A549 (cell line): ENCODE measurements around the gene PMIS2. TPM values are rescaled to one million over a fixed set of nuclear protein-coding genes. Genes with fewer than 3 reads are reported as not detected.

Experiments
- ATAC-seq, 2 experiments: fragments of 200-7000 bp in 1 of 2; fragments of >200 bp in 1 of 2; cut with Nextera tagmentation in 1 of 2; cut with Tn5 transposase in 1 of 2; 3 replicates each; pipeline versions ENCODE4 v1.8.0 to v1.9.1; 2018 to 2020; ENCODE audit warnings: mild to moderate bottlenecking in 1 of 2, moderate library complexity in 1 of 2
- CTCF ChIA-PET: fragments of 300-600 bp; sonication (Branson Sonifier 250); formaldehyde crosslinking; extraction: SDS; loops from one replicate; lab custom pipeline; 2021; ENCODE audit warnings: antibody characterized with exemption, inconsistent platforms; lab: Yijun Ruan, JAX
- POLR2A ChIA-PET: fragments of 350-600 bp; formaldehyde crosslinking; extraction: SDS; loops from one replicate; lab custom pipeline; 2021; ENCODE audit warnings: antibody characterized with exemption, inconsistent platforms; lab: Yijun Ruan, JAX
- DNase-seq, 2 experiments: peaks; one replicate each; pipeline versions ENCODE4 v3.0.0 to v3.0.0-alpha.2; 2011 to 2016; ENCODE audit warnings: low read depth in 1 of 2, low spot score in 1 of 2
- FAIRE-seq: peaks from 2 replicates; lab custom pipeline; 2011; peaks lifted over from hg19 to GRCh38; lab: Jason Lieb, UNC
- H3K27ac ChIP-seq, 2 experiments: fragments of >200 bp; sonication (Bioruptor Twin); formaldehyde crosslinking; 3 replicates each; pipeline ENCODE4 v1.5.1; 2016 to 2017
- H3K4me1 ChIP-seq: fragments of >200 bp; sonication (Bioruptor Twin); formaldehyde crosslinking; 3 replicates; pipeline ENCODE4 v1.6.1; 2016
- H3K4me2 ChIP-seq: fragments of >200 bp; sonication (Bioruptor Twin); formaldehyde crosslinking; 3 replicates; pipeline ENCODE4 v1.6.1; 2016
- H3K4me3 ChIP-seq: fragments of >200 bp; sonication (Bioruptor Twin); formaldehyde crosslinking; 3 replicates; pipeline ENCODE4 v1.5.1; 2016
- H3K9me3 ChIP-seq: fragments of >200 bp; sonication (Bioruptor Twin); formaldehyde crosslinking; 3 replicates; pipeline ENCODE4 v1.6.1; 2016
- ATOH8 ChIP-seq: fragments of 250-450 bp; sonication (Bioruptor Pico); IDR thresholded peaks from 2 replicates; pipeline ENCODE4 v1.5.0; 2020; ENCODE audit warnings: low read depth, mild to moderate bottlenecking, moderate library complexity
- BHLHE40 ChIP-seq: IDR thresholded peaks from 2 replicates; pipeline ENCODE4 v1.6.1; 2012; ENCODE audit warnings: low read depth, low read length, inconsistent platforms
- CBX8 ChIP-seq: fragments of 200-600 bp; sonication (generic); IDR thresholded peaks from 2 replicates; pipeline ENCODE4 v1.6.1; 2016
- CHD2 ChIP-seq: fragments of 150-350 bp; IDR thresholded peaks from 2 replicates; pipeline ENCODE4 v1.6.1; 2014; ENCODE audit warnings: low read length; ENCODE audit not compliant: partially characterized antibody
- CTCF ChIP-seq: fragments of >200 bp; sonication (Bioruptor Twin); formaldehyde crosslinking; IDR thresholded peaks from 3 replicates; pipeline ENCODE4 v1.5.1; 2016
- E2F6 ChIP-seq: IDR thresholded peaks from 2 replicates; pipeline ENCODE4 v1.6.1; 2012; ENCODE audit warnings: low read depth, borderline replicate concordance
- EHMT2 ChIP-seq: fragments of 200-600 bp; sonication (generic); IDR thresholded peaks from 2 replicates; pipeline ENCODE4 v1.6.1; 2016; ENCODE audit warnings: antibody characterized with exemption, low read depth, mild to moderate bottlenecking, moderate library complexity
- HOXA7 ChIP-seq: fragments of 250-450 bp; sonication (Bioruptor Pico); IDR thresholded peaks from 2 replicates; pipeline ENCODE4 v1.5.0; 2020; ENCODE audit warnings: mild to moderate bottlenecking, moderate library complexity
- HOXB13 ChIP-seq: fragments of 250-450 bp; sonication (Bioruptor Pico); IDR thresholded peaks from 2 replicates; pipeline ENCODE4 v1.5.0; 2020; ENCODE audit warnings: low read depth, mild to moderate bottlenecking, moderate library complexity
- JUN ChIP-seq, 2 experiments: fragments of >200 bp; sonication (Bioruptor Twin); formaldehyde crosslinking; IDR thresholded peaks; 2 replicates in 1 of 2; 3 replicates in 1 of 2; pipeline ENCODE4 v1.6.1; 2016 to 2017
- KDM5A ChIP-seq: fragments of 200-600 bp; sonication (generic); IDR thresholded peaks from 2 replicates; pipeline ENCODE4 v1.6.1; 2016; ENCODE audit warnings: antibody characterized with exemption, mild to moderate bottlenecking
- MAX ChIP-seq: IDR thresholded peaks from 2 replicates; pipeline ENCODE4 v1.6.1; 2012
- NR3C1 ChIP-seq: fragments of >200 bp; sonication (Bioruptor Twin); formaldehyde crosslinking; IDR thresholded peaks from 3 replicates; pipeline ENCODE4 v1.6.1; 2017
- RAD21 ChIP-seq, 2 experiments: fragments of >200 bp in 1 of 2; sonication (Bioruptor Twin) in 1 of 2; formaldehyde crosslinking in 1 of 2; IDR thresholded peaks in 1 of 2; conservative IDR thresholded peaks in 1 of 2; 2 replicates in 1 of 2; 3 replicates in 1 of 2; pipeline ENCODE4 v1.6.1; 2012 to 2018; ENCODE audit warnings: inconsistent platforms in 1 of 2
- RARB ChIP-seq: fragments of 250-450 bp; sonication (Bioruptor Pico); IDR thresholded peaks from 2 replicates; pipeline ENCODE4 v1.8.0; 2021; ENCODE audit warnings: mild to moderate bottlenecking, moderate library complexity
- REST ChIP-seq: fragments of 200-600 bp; sonication (generic); IDR thresholded peaks from 2 replicates; pipeline ENCODE4 v1.6.1; 2016; ENCODE audit warnings: antibody characterized with exemption, mild to moderate bottlenecking, moderate library complexity
- SMC3 ChIP-seq: fragments of >200 bp; sonication (Bioruptor Twin); formaldehyde crosslinking; IDR thresholded peaks from 3 replicates; pipeline ENCODE4 v1.6.1; 2018; ENCODE audit warnings: inconsistent platforms
- SREBF2 ChIP-seq: fragments of 450-650 bp; IDR thresholded peaks from 2 replicates; pipeline ENCODE4 v1.6.1; 2014; ENCODE audit warnings: mild to moderate bottlenecking, moderate library complexity
- TP53 ChIP-seq: fragments of 250-450 bp; sonication (Bioruptor Pico); IDR thresholded peaks from 2 replicates; pipeline ENCODE4 v1.5.0; 2021; ENCODE audit warnings: mild to moderate bottlenecking, moderate library complexity
- ZFP36 ChIP-seq: fragments of 450-650 bp; IDR thresholded peaks from 2 replicates; pipeline ENCODE4 v1.6.1; 2014; ENCODE audit warnings: borderline replicate concordance; ENCODE audit not compliant: partially characterized antibody
- ZNF302 ChIP-seq: fragments of 250-450 bp; sonication (Bioruptor Pico); IDR thresholded peaks from 2 replicates; pipeline ENCODE4 v1.9.0; 2021; ENCODE audit warnings: inconsistent platforms, mild to moderate bottlenecking, moderate library complexity
- ZSCAN20 ChIP-seq: fragments of 250-450 bp; sonication (Bioruptor Pico); IDR thresholded peaks from 2 replicates; pipeline ENCODE4 v1.8.0; 2022; ENCODE audit warnings: mild to moderate bottlenecking, moderate library complexity
- WGBS: methylation state at CpG from one replicate; pipeline ENCODE4 v1.1.6; 2017; ENCODE audit errors: missing lambda C conversion rate; 5-methylcytosine and 5-hydroxymethylcytosine counted together
- polyA plus RNA-seq, 4 experiments: library from polyadenylated mRNA; depleted of rRNA in 3 of 4; stranded (reverse); fragments of >200 nt; fragmentation: RNase III in 1 of 4; extraction: RNeasy Plus Mini Kit Qiagen cat#74134 plus additional on column Dnase treatment in 1 of 4; gene quantifications; 2 replicates in 3 of 4; 3 replicates in 1 of 4; pipeline ENCODE4 v1.2.3, GENCODE V29; 2011 to 2017

PMIS2 gene
- polyA plus RNA-seq, 2 of the 4 experiments (the other 2 are of a cell fraction): not detected

GRCh38 chr19:35613574-35613973 is 27.6 kb downstream of the PMIS2 start:
- Histone ChIP-seq H3K4me1 (peaks cover 9% of the 10 kb centered on the region; the same call in 2 of the 3 replicates), H3K4me2 (peak overlapping the region; percentile 92), H3K27ac (no peak overlapping the region), H3K4me3 (no peak overlapping the region), H3K9me3 (peaks cover 3% of the 10 kb centered on the region; the same call in 1 of the 3 replicates)
- 47% methylated on average over 1 of the region's 1 CpG for WGBS
- no peak for TF ChIP-seq ZFP36
- TF ChIP-seq ZNF302 (CRISPR knock-in tag): no peak
- no peak for TF ChIP-seq REST
- no peak for TF ChIP-seq HOXB13 (CRISPR knock-in tag)
- no peak for TF ChIP-seq BHLHE40
- TF ChIP-seq E2F6: no peak
- ATAC-seq (no peak), DNase-seq (no peak), FAIRE-seq (no peak)
- ChIA-PET CTCF (interaction anchor here (0.6 to 9.4 kb wide), 12 partner anchors 10 to 261 kb away, joined by 3 to 55 read pairs (median 5); no protein-coding TSS in a partner anchor), POLR2A (interaction anchor here (0.7 to 1.3 kb wide), 3 partner anchors 15 to 34 kb away, joined by 3 to 5 read pairs (median 4); partner anchors contain the start of gene COX6B1)

- POLR2A ChIA-PET: no interaction called here
- Histone ChIP-seq H3K27ac (no peak overlapping the region), H3K9me3 (no peaks in the 10 kb centered on the region), H3K4me2 (no peak overlapping the region), H3K4me3 (no peak overlapping the region), H3K4me1 (peaks cover 9% of the 10 kb centered on the region; the same call in 2 of the 3 replicates)
- CTCF ChIA-PET: interaction anchor here (0.7 to 3.7 kb wide), 6 partner anchors 8 to 66 kb away, joined by 3 to 24 read pairs (median 6); no protein-coding TSS in a partner anchor
- DNase-seq (no peak), FAIRE-seq (no peak), ATAC-seq (no peak)
- TF ChIP-seq JUN (IDR thresholded peaks at IDR 0.05): no peak
- TF ChIP-seq EHMT2: no peak
- no peak for TF ChIP-seq ZSCAN20
- TF ChIP-seq SREBF2: no peak
- TF ChIP-seq CBX8: no peak
- TF ChIP-seq NR3C1: no peak
- TF ChIP-seq KDM5A: no peak
- no peak for TF ChIP-seq HOXA7 (CRISPR knock-in tag)
- TF ChIP-seq MAX: no peak
- no peak for TF ChIP-seq TP53 (CRISPR knock-in tag)
- WGBS: 92% methylated on average over 17 of the region's 17 CpGs
Measured at GRCh38 chr19:35615036-35615435, 29.1 kb downstream of the PMIS2 start.

GRCh38 chr19:35618857-35619256 is 32.9 kb downstream of the PMIS2 start:
- ATAC-seq: peak; percentile 59 to 81
- no peaks in the 10 kb centered on the region for H3K9me3 ChIP-seq
- TF ChIP-seq CHD2: no peak
- TF ChIP-seq CTCF: peak; percentile 29; the same call in 1 of the 3 replicates
- TF ChIP-seq HOXB13 (CRISPR knock-in tag): no peak
- TF ChIP-seq RARB (CRISPR knock-in tag): no peak
- TF ChIP-seq ATOH8 (CRISPR knock-in tag): no peak
- peak; percentile 22 to 45; a peak in 3 of 5 replicates for TF ChIP-seq RAD21 (conservative IDR thresholded peaks at IDR 0.05 in 1 of 2, IDR thresholded peaks at IDR 0.05 in 1 of 2)
- peak; percentile 40; the same call in 1 of the 3 replicates for TF ChIP-seq SMC3
- TF ChIP-seq, all 56 proteins: peak for 3
- 72% methylated on average over 7 of the region's 7 CpGs for WGBS
- DNase-seq: peak in 1 of 2 experiments; percentile 71
- Histone ChIP-seq H3K4me2 (no peak overlapping the region), H3K4me1 (no peaks in the 10 kb centered on the region), H3K27ac (no peak overlapping the region), H3K4me3 (no peak overlapping the region)
- FAIRE-seq: no peak
- ChIA-PET POLR2A (no interaction called here), CTCF (interaction anchor here (0.6 to 2.2 kb wide), 10 partner anchors 12 to 281 kb away, joined by 3 to 14 read pairs (median 3); no protein-coding TSS in a partner anchor)
